Mesenchymal stem cell (in vitro differentiated cells and primary cell): Measurements from ENCODE around the gene RNF212.

ENCODE experiments used
- DNase-seq: peaks from one replicate; pipeline ENCODE4 v3.0.0-alpha.2; 2013
- H2AFZ ChIP-seq: one replicate; pipeline ENCODE4 v1.6.1; 2013; ENCODE audit warnings: low read depth, mild to moderate bottlenecking, control low read depth, inconsistent platforms, low read length, moderate library complexity
- H2AK5ac ChIP-seq: 2 replicates; pipeline ENCODE4 v1.6.1; 2013; ENCODE audit warnings: low read length, moderate library complexity, mild to moderate bottlenecking, inconsistent platforms; ENCODE audit not compliant: severe bottlenecking
- H2BK120ac ChIP-seq: one replicate; pipeline ENCODE4 v1.6.1; 2013; ENCODE audit warnings: low read depth, mild to moderate bottlenecking, inconsistent platforms, low read length, moderate library complexity
- H2BK12ac ChIP-seq, 2 experiments: one replicate each; pipeline ENCODE4 v1.6.1; 2013; ENCODE audit warnings: inconsistent platforms in 2 of 2, low read length in 2 of 2, mild to moderate bottlenecking in 2 of 2, moderate library complexity in 2 of 2, control low read depth in 1 of 2
- H2BK15ac ChIP-seq: one replicate; pipeline ENCODE4 v1.6.1; 2013; ENCODE audit warnings: mild to moderate bottlenecking, low read depth, inconsistent platforms; ENCODE audit not compliant: poor library complexity, severe bottlenecking
- H2BK5ac ChIP-seq: 2 replicates; pipeline ENCODE4 v1.6.1; 2013; ENCODE audit warnings: low read depth, mild to moderate bottlenecking, low read length, control low read depth, inconsistent platforms; ENCODE audit not compliant: poor library complexity, severe bottlenecking
- H3K14ac ChIP-seq, 2 experiments: one replicate each; pipeline ENCODE4 v1.6.1; 2013; ENCODE audit warnings: inconsistent platforms in 2 of 2, low read length in 2 of 2, control low read depth in 1 of 2, mild to moderate bottlenecking in 1 of 2, moderate library complexity in 1 of 2
- H3K18ac ChIP-seq, 2 experiments: one replicate each; pipeline ENCODE4 v1.6.1; 2013; ENCODE audit warnings: inconsistent platforms in 2 of 2, low read length in 2 of 2, control low read depth in 1 of 2, low read depth in 1 of 2, mild to moderate bottlenecking in 1 of 2
- H3K23ac ChIP-seq, 2 experiments: one replicate each; pipeline ENCODE4 v1.6.1; 2013; ENCODE audit warnings: inconsistent platforms in 2 of 2, low read length in 2 of 2, mild to moderate bottlenecking in 2 of 2, moderate library complexity in 2 of 2, control low read depth in 1 of 2
- H3K27ac ChIP-seq: 2 replicates; pipeline ENCODE4 v1.5.1; 2013; ENCODE audit warnings: mild to moderate bottlenecking, moderate library complexity, low read length, control low read depth, inconsistent platforms; ENCODE audit not compliant: poor library complexity, severe bottlenecking
- H3K27me3 ChIP-seq, 2 experiments: 2 replicates each; pipeline versions ENCODE4 v1.6.1 to v1.7.0; 2013; ENCODE audit warnings: low read length in 2 of 2, mild to moderate bottlenecking in 2 of 2, moderate library complexity in 2 of 2, control low read depth in 1 of 2, inconsistent platforms in 1 of 2; ENCODE audit not compliant: control insufficient read depth in 1 of 2, insufficient read depth in 1 of 2
- H3K36me3 ChIP-seq, 2 experiments: 2 replicates each; pipeline versions ENCODE4 v1.6.1 to v1.7.0; 2013; ENCODE audit warnings: low read length in 2 of 2, control low read depth in 1 of 2, inconsistent platforms in 1 of 2, low read depth in 1 of 2, mild to moderate bottlenecking in 1 of 2; ENCODE audit not compliant: insufficient read depth in 2 of 2, control insufficient read depth in 1 of 2
- H3K4ac ChIP-seq, 2 experiments: one replicate each; pipeline ENCODE4 v1.6.1; 2013; ENCODE audit warnings: inconsistent platforms in 2 of 2, low read length in 2 of 2, mild to moderate bottlenecking in 2 of 2, moderate library complexity in 2 of 2, control low read depth in 1 of 2, low read depth in 1 of 2
- H3K4me1 ChIP-seq: 2 replicates; pipeline ENCODE4 v1.6.1; 2013; ENCODE audit warnings: low read depth, low read length, control low read depth; ENCODE audit not compliant: control insufficient read depth, insufficient read depth
- H3K4me2 ChIP-seq: 2 replicates; pipeline ENCODE4 v1.6.1; 2013; ENCODE audit warnings: low read length, mild to moderate bottlenecking, inconsistent platforms; ENCODE audit not compliant: poor library complexity, severe bottlenecking
- H3K4me3 ChIP-seq, 2 experiments: 2 replicates each; pipeline versions ENCODE4 v1.5.1 to v1.7.0; 2013; ENCODE audit warnings: low read length in 2 of 2, mild to moderate bottlenecking in 2 of 2, control low read depth in 1 of 2, low read depth in 1 of 2; ENCODE audit not compliant: insufficient read depth in 1 of 2
- H3K79me1 ChIP-seq: replicated peaks from 2 replicates; pipeline ENCODE4 v1.6.1; 2013; ENCODE audit warnings: mild to moderate bottlenecking, control low read depth, low read length, inconsistent platforms; ENCODE audit not compliant: poor library complexity, severe bottlenecking
- H3K9ac ChIP-seq: 2 replicates; pipeline ENCODE4 v1.7.0; 2013; ENCODE audit warnings: mild to moderate bottlenecking, low read length, moderate library complexity
- H3K9me3 ChIP-seq: 2 replicates; pipeline ENCODE4 v1.7.0; 2013; ENCODE audit warnings: mild to moderate bottlenecking, low read length; ENCODE audit not compliant: control insufficient read depth
- H4K8ac ChIP-seq: one replicate; pipeline ENCODE4 v1.6.1; 2013; ENCODE audit warnings: inconsistent platforms, mild to moderate bottlenecking, low read length, moderate library complexity
- H4K91ac ChIP-seq: one replicate; pipeline ENCODE4 v1.6.1; 2013; ENCODE audit warnings: mild to moderate bottlenecking, low read length, inconsistent platforms
- WGBS: methylation state at CpG from one replicate; pipeline ENCODE4 v1.1.7; 2013; ENCODE audit warnings: mixed read lengths; 5-methylcytosine and 5-hydroxymethylcytosine counted together

The RNF212 gene

GRCh38 chr4:1090465-1091440 is 22.6 kb downstream of the RNF212 start:
- no peak overlapping the region for H3K18ac ChIP-seq
- H3K23ac ChIP-seq: no peak overlapping the region
- DNase-seq: no peak
- H2AFZ ChIP-seq: no peak overlapping the region
- H3K14ac ChIP-seq: no peak overlapping the region
- H3K9ac ChIP-seq: no peak overlapping the region
- H2BK12ac ChIP-seq: no peak overlapping the region
- H3K79me1 ChIP-seq: no peaks in the 10 kb centered on the region
- 83% methylated on average over 9 of the region's 10 CpGs for WGBS
- peaks cover 11% of the 10 kb centered on the region for H3K9me3 ChIP-seq
- peaks cover 3% of the 10 kb centered on the region for H3K4me1 ChIP-seq
- no peak overlapping the region for H2AK5ac ChIP-seq
- peaks cover 0 to 10% of the 10 kb centered on the region in 2 experiments for H3K36me3 ChIP-seq
- no peak overlapping the region for H3K4ac ChIP-seq
- no peak overlapping the region for H3K4me2 ChIP-seq
- no peak overlapping the region for H3K27ac ChIP-seq
- H2BK5ac ChIP-seq: no peak overlapping the region
- no peak overlapping the region for H2BK15ac ChIP-seq
- H3K27me3 ChIP-seq: peaks cover 7 to 9% of the 10 kb centered on the region in 2 experiments
- H4K8ac ChIP-seq: no peak overlapping the region
- H2BK120ac ChIP-seq: no peak overlapping the region
- no peak overlapping the region for H3K4me3 ChIP-seq
- no peak overlapping the region for H4K91ac ChIP-seq

- no peak for DNase-seq
- H4K91ac ChIP-seq: no peak overlapping the region
- no peak overlapping the region for H4K8ac ChIP-seq
- no peak overlapping the region for H3K9ac ChIP-seq
- H2BK120ac ChIP-seq: no peak overlapping the region
- H2BK12ac ChIP-seq: no peak overlapping the region
- no peak overlapping the region for H3K4me2 ChIP-seq
- H2AFZ ChIP-seq: no peak overlapping the region
- no peak overlapping the region for H2BK5ac ChIP-seq
- H3K4ac ChIP-seq: no peak overlapping the region
- H3K4me3 ChIP-seq: no peak overlapping the region
- no peak overlapping the region for H3K23ac ChIP-seq
- peaks cover 11% of the 10 kb centered on the region for H3K9me3 ChIP-seq
- H2AK5ac ChIP-seq: no peak overlapping the region
- peaks cover 0 to 10% of the 10 kb centered on the region in 2 experiments for H3K36me3 ChIP-seq
- no peak overlapping the region for H3K18ac ChIP-seq
- no peak overlapping the region for H2BK15ac ChIP-seq
- WGBS: 96% methylated on average over 3 of the region's 3 CpGs
- H3K14ac ChIP-seq: no peak overlapping the region
- H3K4me1 ChIP-seq: peaks cover 3% of the 10 kb centered on the region
- H3K27me3 ChIP-seq: peaks cover 7 to 14% of the 10 kb centered on the region in 2 experiments
- H3K27ac ChIP-seq: no peak overlapping the region
- H3K79me1 ChIP-seq: no peaks in the 10 kb centered on the region
Measured at GRCh38 chr4:1090036-1090435, 23.3 kb downstream of the RNF212 start.

- no peak overlapping the region for H3K23ac ChIP-seq
- H3K27ac ChIP-seq: no peak overlapping the region
- no peak overlapping the region for H4K91ac ChIP-seq
- no peak overlapping the region for H3K4ac ChIP-seq
- no peak overlapping the region for H3K9ac ChIP-seq
- H3K4me1 ChIP-seq: peaks cover 9% of the 10 kb centered on the region
- no peak overlapping the region for H2AK5ac ChIP-seq
- peaks cover 11% of the 10 kb centered on the region for H3K9me3 ChIP-seq
- H2BK15ac ChIP-seq: no peak overlapping the region
- H3K4me3 ChIP-seq: no peak overlapping the region
- H3K36me3 ChIP-seq: no peaks in the 10 kb centered on the region
- no peak overlapping the region for H2BK120ac ChIP-seq
- peaks cover 4 to 10% of the 10 kb centered on the region in 2 experiments for H3K27me3 ChIP-seq
- no peaks in the 10 kb centered on the region for H3K79me1 ChIP-seq
- no peak overlapping the region for H4K8ac ChIP-seq
- no peak overlapping the region for H2BK12ac ChIP-seq
- H3K18ac ChIP-seq: no peak overlapping the region
- H2AFZ ChIP-seq: no peak overlapping the region
- no peak overlapping the region for H3K14ac ChIP-seq
- DNase-seq: no peak
- H2BK5ac ChIP-seq: no peak overlapping the region
- H3K4me2 ChIP-seq: no peak overlapping the region
Measured at GRCh38 chr4:1087371-1087770, 26.0 kb downstream of the RNF212 start.

GRCh38 chr4:1086011-1086410 is 27.4 kb downstream of the RNF212 start:
- no peak overlapping the region for H3K4me2 ChIP-seq
- no peak overlapping the region for H2BK15ac ChIP-seq
- WGBS: 82% methylated on average over 8 of the region's 8 CpGs
- H4K8ac ChIP-seq: no peak overlapping the region
- H2BK5ac ChIP-seq: no peak overlapping the region
- H3K4ac ChIP-seq: no peak overlapping the region
- no peak overlapping the region for H3K9ac ChIP-seq
- H3K27ac ChIP-seq: no peak overlapping the region
- H3K9me3 ChIP-seq: peaks cover 11% of the 10 kb centered on the region
- no peak overlapping the region for H2AFZ ChIP-seq
- H2AK5ac ChIP-seq: no peak overlapping the region
- no peak overlapping the region for H3K14ac ChIP-seq
- H3K4me3 ChIP-seq: no peak overlapping the region
- no peak overlapping the region for H4K91ac ChIP-seq
- no peak overlapping the region for H3K18ac ChIP-seq
- peaks cover 19% of the 10 kb centered on the region for H3K4me1 ChIP-seq
- no peaks in the 10 kb centered on the region for H3K36me3 ChIP-seq
- H2BK120ac ChIP-seq: no peak overlapping the region
- DNase-seq: no peak
- peaks cover 4 to 10% of the 10 kb centered on the region in 2 experiments for H3K27me3 ChIP-seq
- no peak overlapping the region for H3K23ac ChIP-seq
- H3K79me1 ChIP-seq: no peaks in the 10 kb centered on the region
- H2BK12ac ChIP-seq: no peak overlapping the region
